Karpas-422 (cell line): ENCODE measurements around the gene AIG1. TPM values are rescaled to one million over a fixed set of nuclear protein-coding genes. Genes with fewer than 3 reads are reported as not detected.

Source experiments
- DNase-seq: peaks from one replicate; pipeline ENCODE4 v3.0.0-alpha.2; 2015
- H2AFZ ChIP-seq: fragments of 200-600 bp; sonication (generic); 2 replicates; pipeline ENCODE4 v1.6.1; 2014; ENCODE audit warnings: antibody characterized with exemption, low read length, mixed read lengths
- H3K27ac ChIP-seq: fragments of 200-600 bp; sonication (generic); 2 replicates; pipeline ENCODE4 v1.5.1; 2014; ENCODE audit warnings: mild to moderate bottlenecking, low read length, moderate library complexity
- H3K27me3 ChIP-seq: fragments of 200-600 bp; sonication (generic); 2 replicates; pipeline ENCODE4 v1.6.1; 2014; ENCODE audit warnings: low read length, mixed read lengths
- H3K36me3 ChIP-seq: fragments of 200-600 bp; sonication (generic); 2 replicates; pipeline ENCODE4 v1.6.1; 2014; ENCODE audit warnings: low read length, mixed read lengths; ENCODE audit not compliant: insufficient read depth
- H3K4me1 ChIP-seq: fragments of 200-600 bp; sonication (generic); 2 replicates; pipeline ENCODE4 v1.6.1; 2014; ENCODE audit warnings: mild to moderate bottlenecking, low read length, mixed read lengths
- H3K4me2 ChIP-seq: fragments of 200-600 bp; sonication (generic); 2 replicates; pipeline ENCODE4 v1.6.1; 2014; ENCODE audit warnings: low read length, low read depth, mild to moderate bottlenecking; ENCODE audit not compliant: poor library complexity, severe bottlenecking
- H3K4me3 ChIP-seq: fragments of 200-600 bp; sonication (generic); 2 replicates; pipeline ENCODE4 v1.5.1; 2014; ENCODE audit warnings: mild to moderate bottlenecking, antibody characterized with exemption, low read length, mixed read lengths
- H3K79me2 ChIP-seq: fragments of 200-600 bp; sonication (generic); 2 replicates; pipeline ENCODE4 v1.6.1; 2014; ENCODE audit warnings: mild to moderate bottlenecking, low read length, mixed read lengths
- H3K9ac ChIP-seq: fragments of 200-600 bp; sonication (generic); 2 replicates; pipeline ENCODE4 v1.6.0; 2014; ENCODE audit warnings: low read length
- H3K9me2 ChIP-seq: fragments of 200-600 bp; sonication (generic), shearing (Covaris generic); replicated peaks from 2 replicates; pipeline ENCODE4 v1.6.0; 2014; ENCODE audit warnings: mild to moderate bottlenecking, low read length, moderate library complexity; ENCODE audit not compliant: insufficient read depth
- H3K9me3 ChIP-seq: fragments of 300-700, 200-600 bp; sonication (generic); 2 replicates; pipeline ENCODE4 v1.6.1; 2014; ENCODE audit warnings: low read length, mixed read lengths
- H4K20me1 ChIP-seq: fragments of 200-600 bp; sonication (generic); 2 replicates; pipeline ENCODE4 v1.6.1; 2014; ENCODE audit warnings: mild to moderate bottlenecking, antibody characterized with exemption, low read length, low read depth; ENCODE audit not compliant: insufficient read depth
- total RNA-seq: library from RNA; depleted of rRNA; stranded (reverse); fragments of >200 nt; shearing (Covaris generic); gene quantifications from 2 replicates; pipeline ENCODE4 v1.2.3, GENCODE V29; 2014; ENCODE audit warnings: low replicate concordance

The AIG1 gene
- total RNA-seq, 1 experiment from 2014 or later, result 10.2 TPM

- Histone ChIP-seq H4K20me1 (no peaks in the 10 kb centered on the region), H3K27ac (no peak overlapping the region), H3K4me2 (no peak overlapping the region), H2AFZ (no peak overlapping the region), H3K27me3 (no peaks in the 10 kb centered on the region), H3K4me1 (no peaks in the 10 kb centered on the region), H3K9me2 (no peaks in the 10 kb centered on the region), H3K79me2 (no peaks in the 10 kb centered on the region), H3K9ac (no peak overlapping the region), H3K4me3 (no peak overlapping the region), H3K9me3 (no peaks in the 10 kb centered on the region), H3K36me3 (no peaks in the 10 kb centered on the region)
- DNase-seq, result no peak
Measured at GRCh38 chr6:143112837-143113236, 52.1 kb downstream of the AIG1 start.

- no peaks in the 10 kb centered on the region for H3K4me1 ChIP-seq
- H3K36me3 ChIP-seq, result no peaks in the 10 kb centered on the region
- no peak overlapping the region for H2AFZ ChIP-seq
- no peaks in the 10 kb centered on the region for H3K79me2 ChIP-seq
- no peak for DNase-seq
- H3K4me3 ChIP-seq, result no peak overlapping the region
- no peak overlapping the region for H3K27ac ChIP-seq
- no peaks in the 10 kb centered on the region for H3K9me2 ChIP-seq
- no peaks in the 10 kb centered on the region for H3K27me3 ChIP-seq
- no peaks in the 10 kb centered on the region for H3K9me3 ChIP-seq
- H4K20me1 ChIP-seq, result no peaks in the 10 kb centered on the region
- no peak overlapping the region for H3K4me2 ChIP-seq
- no peak overlapping the region for H3K9ac ChIP-seq
Measured at GRCh38 chr6:143115728-143116127, 55.0 kb downstream of the AIG1 start.

DNA sequence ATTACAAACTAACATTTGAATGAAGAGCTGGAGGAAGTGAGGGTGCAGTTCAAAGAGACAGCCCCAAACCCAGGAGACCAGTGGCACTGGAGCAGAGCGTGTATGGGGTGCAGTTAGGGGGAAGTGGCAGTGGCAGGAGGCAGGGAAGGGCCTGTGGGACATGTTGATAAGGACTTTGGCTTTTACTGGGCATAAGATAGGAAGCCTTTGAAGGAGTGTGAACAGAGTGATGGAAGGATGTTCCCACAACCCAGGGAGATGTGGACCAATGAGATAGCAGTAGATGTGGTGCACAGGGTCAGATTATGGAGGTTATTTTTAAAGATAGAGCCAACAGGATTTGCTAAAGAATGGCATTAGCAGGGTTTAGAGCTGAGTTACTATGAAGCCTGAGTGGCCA is 56.4 kb downstream of the AIG1 start:
- DNase-seq, result no peak
- Histone ChIP-seq H4K20me1 (no peaks in the 10 kb centered on the region), H3K9me2 (no peaks in the 10 kb centered on the region), H3K9me3 (no peaks in the 10 kb centered on the region), H3K9ac (no peak overlapping the region), H3K27me3 (no peaks in the 10 kb centered on the region), H3K4me3 (no peak overlapping the region), H2AFZ (no peak overlapping the region), H3K4me1 (no peaks in the 10 kb centered on the region), H3K79me2 (no peaks in the 10 kb centered on the region), H3K4me2 (no peak overlapping the region), H3K36me3 (no peaks in the 10 kb centered on the region), H3K27ac (no peak overlapping the region)

GRCh38 chr6:143119260-143119659 is 58.6 kb downstream of the AIG1 start:
- no peaks in the 10 kb centered on the region for H3K79me2 ChIP-seq

GRCh38 chr6:143123081-143123480 is 62.4 kb downstream of the AIG1 start:
- H3K9me3 ChIP-seq, result no peaks in the 10 kb centered on the region
- H3K9me2 ChIP-seq, result no peaks in the 10 kb centered on the region
- no peak overlapping the region for H2AFZ ChIP-seq
- no peaks in the 10 kb centered on the region for H3K36me3 ChIP-seq
- H3K9ac ChIP-seq, result no peak overlapping the region
- H3K79me2 ChIP-seq, result no peaks in the 10 kb centered on the region
- no peak overlapping the region for H3K4me3 ChIP-seq
- no peak overlapping the region for H3K27ac ChIP-seq
- no peak for DNase-seq
- no peak overlapping the region for H3K4me2 ChIP-seq
- no peaks in the 10 kb centered on the region for H4K20me1 ChIP-seq
- no peaks in the 10 kb centered on the region for H3K27me3 ChIP-seq
- no peaks in the 10 kb centered on the region for H3K4me1 ChIP-seq

More at GRCh38 chr6:143119260-143119659, 58.6 kb downstream of the AIG1 start:
- no peak overlapping the region for H3K4me2 ChIP-seq
- H2AFZ ChIP-seq, result no peak overlapping the region
- no peaks in the 10 kb centered on the region for H3K9me2 ChIP-seq
- no peaks in the 10 kb centered on the region for H4K20me1 ChIP-seq
- H3K27me3 ChIP-seq, result no peaks in the 10 kb centered on the region
- no peak overlapping the region for H3K27ac ChIP-seq
- no peak for DNase-seq
- no peaks in the 10 kb centered on the region for H3K4me1 ChIP-seq
- no peaks in the 10 kb centered on the region for H3K9me3 ChIP-seq
- no peaks in the 10 kb centered on the region for H3K36me3 ChIP-seq
- no peak overlapping the region for H3K9ac ChIP-seq
- H3K4me3 ChIP-seq, result no peak overlapping the region

DNA sequence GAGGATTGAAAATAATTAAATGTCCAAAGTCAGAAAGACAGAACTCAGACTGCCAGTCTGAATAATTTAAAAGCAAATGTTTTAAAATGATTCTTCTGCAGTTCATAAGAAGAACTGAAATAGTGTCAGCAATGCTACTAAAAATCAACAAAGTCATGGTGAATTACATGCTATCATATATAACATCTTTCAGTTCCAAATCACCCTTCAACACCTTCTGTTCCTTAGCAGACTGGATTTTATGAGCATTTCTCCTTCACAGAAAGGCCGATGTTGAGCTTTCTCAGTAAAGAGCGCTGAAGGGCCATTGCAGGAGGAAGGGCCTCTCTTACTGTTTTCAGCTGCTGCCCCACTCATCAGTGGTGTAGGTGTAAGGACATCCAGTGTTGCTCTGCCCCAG is 63.3 kb downstream of the AIG1 start:
- Histone ChIP-seq H3K9ac (no peak overlapping the region), H3K4me3 (no peak overlapping the region), H3K9me2 (no peaks in the 10 kb centered on the region), H2AFZ (no peak overlapping the region), H3K27me3 (no peaks in the 10 kb centered on the region), H3K27ac (no peak overlapping the region), H3K4me1 (no peaks in the 10 kb centered on the region), H3K9me3 (no peaks in the 10 kb centered on the region), H3K4me2 (no peak overlapping the region), H4K20me1 (no peaks in the 10 kb centered on the region), H3K36me3 (no peaks in the 10 kb centered on the region), H3K79me2 (no peaks in the 10 kb centered on the region)
- DNase-seq, result no peak

- Histone ChIP-seq H3K4me2 (no peak overlapping the region), H2AFZ (no peak overlapping the region), H3K9me3 (no peaks in the 10 kb centered on the region), H3K9me2 (0 out of 2 replicates have a peak, but pooled peaks cover 3% of the 10 kb centered on the region), H4K20me1 (no peaks in the 10 kb centered on the region), H3K4me1 (no peaks in the 10 kb centered on the region), H3K9ac (no peak overlapping the region), H3K27me3 (no peaks in the 10 kb centered on the region), H3K4me3 (no peak overlapping the region), H3K27ac (no peak overlapping the region), H3K36me3 (no peaks in the 10 kb centered on the region), H3K79me2 (no peaks in the 10 kb centered on the region)
- DNase-seq, result no peak
Measured at GRCh38 chr6:143125455-143125854, 64.8 kb downstream of the AIG1 start.

- Histone ChIP-seq H3K4me3 (no peak overlapping the region), H2AFZ (no peak overlapping the region), H3K27ac (no peak overlapping the region)
Measured at GRCh38 chr6:143125864-143126573, 65.3 kb downstream of the AIG1 start.

More at GRCh38 chr6:143125864-143126573, 65.3 kb downstream of the AIG1 start:
- no peaks in the 10 kb centered on the region for H3K9me3 ChIP-seq
- H4K20me1 ChIP-seq, result no peaks in the 10 kb centered on the region
- no peak overlapping the region for H3K4me2 ChIP-seq
- no peaks in the 10 kb centered on the region for H3K36me3 ChIP-seq
- DNase-seq, result no peak
- H3K27me3 ChIP-seq, result no peaks in the 10 kb centered on the region
- H3K79me2 ChIP-seq, result no peaks in the 10 kb centered on the region
- no peaks in the 10 kb centered on the region for H3K4me1 ChIP-seq
- 0 out of 2 replicates have a peak, but pooled peaks cover 3% of the 10 kb centered on the region for H3K9me2 ChIP-seq
- H3K9ac ChIP-seq, result no peak overlapping the region
